Cardiac fibroblast (primary cell): ENCODE measurements around the gene STPG2.

ENCODE experiments used
- DNase-seq, 2 donors: peaks; one replicate each; pipeline versions ENCODE4 v3.0.0 to v3.0.0-alpha.2; 2010; ENCODE audit warnings: low read depth in 2 of 2
- H3K4me3 ChIP-seq, 2 donors: replicated peaks in 1 of 2; 1 replicate in 1 of 2; 2 replicates in 1 of 2; pipeline ENCODE4 v1.5.1; 2011; ENCODE audit warnings: low read depth in 2 of 2, low read length in 2 of 2, mild to moderate bottlenecking in 2 of 2, moderate library complexity in 1 of 2
- CTCF ChIP-seq: IDR thresholded peaks from one replicate; pipeline ENCODE4 v1.5.1; 2011; ENCODE audit warnings: low read depth, mild to moderate bottlenecking, low read length, inconsistent platforms

STPG2 gene

GRCh38 chr4:98101988-98102387, 41.3 kb downstream of the STPG2 start:
- no peak for DNase-seq
- no peak overlapping the region for H3K4me3 ChIP-seq
- TF ChIP-seq CTCF, result no peak

GRCh38 chr4:98098764-98099163, 44.5 kb downstream of the STPG2 start:
- no peak for DNase-seq
- H3K4me3 ChIP-seq, result no peak overlapping the region
- TF ChIP-seq CTCF, result no peak

- no peak for TF ChIP-seq CTCF
- no peak for DNase-seq
- no peak overlapping the region for H3K4me3 ChIP-seq
These were observed 49.2 kb downstream of the STPG2 start for GRCh38 chr4:98094118-98094517.

GRCh38 chr4:98093662-98094061, 49.6 kb downstream of the STPG2 start:
- H3K4me3 ChIP-seq, result no peak overlapping the region
- DNase-seq, result no peak
- no peak for TF ChIP-seq CTCF

GRCh38 chr4:98092833-98093439, 50.3 kb downstream of the STPG2 start:
- DNase-seq, result peak; percentile 34 to 41
- peak; percentile 55 for TF ChIP-seq CTCF
- H3K4me3 ChIP-seq, result no peak overlapping the region

- no peak for DNase-seq
- no peak overlapping the region for H3K4me3 ChIP-seq
- no peak for TF ChIP-seq CTCF
These were observed 61.3 kb downstream of the STPG2 start for GRCh38 chr4:98081936-98082335.

GRCh38 chr4:98068495-98068894, 74.8 kb downstream of the STPG2 start:
- DNase-seq, result no peak
- TF ChIP-seq CTCF, result no peak
- H3K4me3 ChIP-seq, result no peak overlapping the region
